GM21447 (cell line): ENCODE measurements around the gene CR1.
A peak's percentile ranks its signal among the peaks of the same experiment; 100 is the strongest.
"Not testable (repeated sequence)": the region's sequence is repeated elsewhere in the genome, so short reads cannot be mapped to it uniquely, and the experiment has no call there.

Experiments
- ATAC-seq: cut with Tn5 transposase; IDR thresholded peaks from one replicate; pipeline ENCODE4 v1.9.1; 2021; ENCODE audit not compliant: unreplicated experiment

CR1 gene

DNA sequence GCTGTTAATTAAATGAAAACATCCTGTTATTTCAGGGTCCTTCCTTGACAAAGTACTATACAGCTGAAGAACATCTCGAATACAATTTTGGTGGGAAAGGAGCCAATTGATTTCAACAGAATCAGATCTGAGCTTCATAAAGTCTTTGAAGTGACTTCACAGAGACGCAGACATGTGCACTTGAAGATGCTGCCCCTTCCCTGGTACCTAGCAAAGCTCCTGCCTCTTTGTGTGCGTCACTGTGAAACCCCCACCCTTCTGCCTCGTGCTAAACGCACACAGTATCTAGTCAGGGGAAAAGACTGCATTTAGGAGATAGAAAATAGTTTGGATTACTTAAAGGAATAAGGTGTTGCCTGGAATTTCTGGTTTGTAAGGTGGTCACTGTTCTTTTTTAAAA lies 143.4 kb downstream of the CR1 start:
- not testable (repeated sequence) for ATAC-seq

DNA sequence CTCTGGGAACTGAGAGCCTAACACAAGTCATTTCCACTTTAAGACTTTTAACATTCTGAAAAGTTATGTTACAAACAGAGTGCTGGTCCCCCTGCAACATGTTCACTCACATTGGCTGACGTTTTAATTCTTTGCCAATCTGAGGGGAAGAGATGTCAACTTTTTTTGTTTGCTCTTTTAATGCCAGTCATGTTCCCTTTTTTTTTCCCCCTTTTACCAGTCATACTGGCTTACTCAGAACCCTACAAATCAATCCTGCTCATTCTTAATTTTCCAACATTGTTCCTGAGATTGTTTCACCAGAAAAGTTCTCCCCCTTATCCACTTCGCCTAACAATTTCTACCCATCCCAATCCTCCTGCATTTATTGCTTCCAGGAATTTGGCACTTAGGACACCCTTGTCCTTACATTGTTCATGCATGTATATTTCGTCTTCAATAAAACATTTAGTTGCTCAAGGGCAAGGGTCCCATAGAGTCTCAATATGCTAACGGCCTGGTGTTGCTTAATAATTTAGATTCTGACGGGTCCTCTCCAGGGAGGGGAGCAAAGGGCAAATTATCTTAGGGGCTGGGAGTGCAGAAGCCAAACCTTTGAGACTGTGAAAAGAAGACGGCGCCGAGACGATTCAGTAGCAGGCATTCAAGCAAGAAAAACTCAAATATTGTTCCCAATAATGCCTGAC lies 148.4 kb downstream of the CR1 start:
- no peak for ATAC-seq

DNA sequence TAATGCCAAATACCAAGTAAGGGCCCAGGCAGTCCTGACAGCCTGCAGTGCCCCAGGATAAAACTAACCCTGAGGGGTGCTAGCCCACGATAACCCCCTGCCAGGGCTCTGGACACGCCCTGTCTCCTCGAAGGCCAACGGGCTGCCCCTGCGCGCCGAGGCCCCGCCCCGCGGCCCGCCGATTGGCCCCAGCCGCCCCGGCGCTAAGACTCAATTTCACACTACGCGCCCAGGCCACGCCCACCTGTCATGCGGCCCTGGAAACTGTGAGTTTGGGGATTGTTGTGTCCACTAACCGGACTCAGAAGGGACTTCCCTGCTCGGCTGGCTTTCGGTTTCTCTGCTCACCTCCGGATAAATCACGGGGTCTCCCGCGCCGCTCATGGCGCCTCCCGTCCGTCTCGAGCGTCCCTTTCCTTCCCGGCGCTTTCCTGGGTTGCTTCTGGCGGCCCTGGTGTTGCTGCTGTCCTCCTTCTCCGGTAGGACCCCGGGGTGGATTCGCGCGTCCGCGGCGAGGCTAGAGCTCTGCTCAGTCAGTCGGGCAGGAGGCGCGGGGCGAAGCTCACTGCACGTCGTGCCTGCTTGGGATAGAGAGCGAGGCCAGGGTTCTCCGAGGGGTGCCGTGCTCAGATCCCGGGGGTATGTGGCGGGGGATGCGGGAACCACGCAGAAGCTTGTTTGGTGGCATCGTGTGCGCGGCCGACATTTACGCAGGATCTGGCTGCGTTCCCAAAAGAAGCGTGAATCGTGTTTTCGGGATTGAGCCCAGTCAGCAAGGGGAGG lies 149.1 kb downstream of the CR1 start, which contains the start of gene CR1L:
Gene CR1L (plus strand): TSS at position 282 of the 783 bp plus-strand sequence. CDS start 101 bp downstream, at position 383.
- peak; percentile 85 for ATAC-seq

DNA sequence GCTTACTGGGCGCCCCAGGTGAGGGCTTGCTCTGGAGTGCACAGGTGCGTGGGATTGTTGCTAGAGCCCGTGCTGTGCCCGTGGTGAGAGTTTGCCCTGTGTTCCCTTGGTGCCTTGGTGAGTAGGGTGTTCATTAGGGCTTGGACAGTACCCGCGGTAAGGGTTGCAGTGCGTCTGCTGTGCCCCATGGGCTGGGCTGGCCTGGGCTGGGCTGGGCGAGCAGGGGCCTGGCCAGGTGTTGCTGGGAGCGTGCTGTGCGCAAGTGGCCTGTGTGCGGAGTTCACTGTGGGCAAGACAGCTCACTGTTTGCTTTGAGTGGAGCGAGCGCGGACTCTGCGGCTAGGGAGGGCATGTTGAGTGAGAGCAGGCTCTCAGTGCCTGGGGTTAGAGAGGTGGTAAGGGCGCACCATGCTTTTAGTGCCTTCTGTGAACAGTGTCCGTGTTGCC lies 149.7 kb downstream of the CR1 start:
- no peak for ATAC-seq

DNA sequence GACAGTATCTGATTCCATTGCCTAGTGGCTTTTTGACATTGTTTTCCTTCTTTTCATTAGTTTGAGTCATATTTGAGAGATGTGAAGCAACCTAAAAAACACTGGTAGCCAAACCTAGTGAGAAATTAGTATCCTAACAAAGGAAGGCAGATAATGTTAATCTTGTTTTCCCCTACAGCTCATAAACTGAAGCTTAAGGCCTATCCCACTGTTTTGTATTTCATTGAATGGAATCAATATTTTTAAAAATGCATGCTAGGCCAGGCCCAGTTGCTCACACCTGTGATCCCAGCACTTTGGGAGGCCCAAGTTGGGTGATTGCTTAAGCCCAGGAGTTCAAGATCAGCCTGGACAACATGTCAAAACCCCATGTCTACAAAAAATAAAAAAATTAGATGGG lies 150.2 kb downstream of the CR1 start:
- ATAC-seq, result no peak

DNA sequence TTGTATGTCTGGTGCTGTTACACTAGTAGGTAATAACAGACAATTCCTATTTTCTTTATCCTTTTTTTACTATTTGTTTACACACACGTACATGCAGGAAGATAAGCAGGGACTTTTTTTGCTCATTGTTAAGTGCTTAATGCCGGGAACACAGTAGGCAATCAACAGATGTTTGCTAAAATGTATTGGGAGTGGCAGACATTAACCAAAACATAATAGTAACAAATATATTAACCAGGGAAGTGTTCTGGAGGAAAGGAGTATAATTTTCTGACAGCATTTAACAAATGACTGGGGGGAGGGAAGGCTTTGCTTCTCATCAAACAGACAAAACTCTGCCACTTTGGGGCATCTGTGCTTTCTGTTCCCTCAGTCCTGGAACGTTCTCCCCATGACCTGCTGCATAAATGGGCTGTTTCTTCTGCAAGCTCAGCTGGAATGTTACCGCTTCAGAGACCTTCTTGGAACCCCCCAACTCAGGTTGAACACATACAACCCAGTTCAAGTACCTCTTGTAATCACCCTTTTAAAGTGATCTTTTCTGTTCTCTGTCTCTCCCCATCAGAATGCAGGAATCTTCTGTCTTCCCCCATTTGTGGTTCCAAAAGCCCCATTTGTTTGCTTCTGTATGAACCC lies 151.1 kb downstream of the CR1 start:
- ATAC-seq, result no peak

DNA sequence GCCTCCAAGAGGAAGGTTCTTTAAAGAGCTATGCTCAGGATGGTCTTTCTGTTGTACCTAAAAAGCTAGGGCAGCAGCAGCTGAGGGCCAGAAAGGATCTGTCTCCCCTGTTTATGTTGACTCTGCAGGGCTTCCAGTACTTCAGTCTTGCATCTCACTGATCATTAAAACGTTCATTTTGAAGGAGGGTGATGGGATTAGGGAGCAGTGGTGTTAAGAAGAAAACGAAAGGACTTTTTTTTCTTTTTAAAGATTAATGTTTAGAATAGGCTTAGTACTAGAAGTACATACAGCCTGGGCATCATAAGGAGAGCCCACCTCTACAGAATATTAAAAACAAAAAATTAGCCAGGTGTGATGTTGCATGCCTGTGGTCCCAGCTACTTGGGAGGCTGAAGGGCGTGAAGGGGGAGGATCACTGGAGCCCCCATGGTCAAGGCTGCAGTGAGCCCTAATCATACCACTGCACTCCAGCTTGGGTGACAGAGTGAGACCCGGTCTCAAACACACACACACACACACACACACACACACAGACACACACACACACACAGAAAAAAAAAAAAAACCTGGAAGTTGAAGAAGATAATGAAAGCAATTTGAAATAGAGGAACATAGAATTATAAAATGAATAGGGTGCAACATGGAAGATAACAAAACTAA lies 151.8 kb downstream of the CR1 start:
- no peak for ATAC-seq

DNA sequence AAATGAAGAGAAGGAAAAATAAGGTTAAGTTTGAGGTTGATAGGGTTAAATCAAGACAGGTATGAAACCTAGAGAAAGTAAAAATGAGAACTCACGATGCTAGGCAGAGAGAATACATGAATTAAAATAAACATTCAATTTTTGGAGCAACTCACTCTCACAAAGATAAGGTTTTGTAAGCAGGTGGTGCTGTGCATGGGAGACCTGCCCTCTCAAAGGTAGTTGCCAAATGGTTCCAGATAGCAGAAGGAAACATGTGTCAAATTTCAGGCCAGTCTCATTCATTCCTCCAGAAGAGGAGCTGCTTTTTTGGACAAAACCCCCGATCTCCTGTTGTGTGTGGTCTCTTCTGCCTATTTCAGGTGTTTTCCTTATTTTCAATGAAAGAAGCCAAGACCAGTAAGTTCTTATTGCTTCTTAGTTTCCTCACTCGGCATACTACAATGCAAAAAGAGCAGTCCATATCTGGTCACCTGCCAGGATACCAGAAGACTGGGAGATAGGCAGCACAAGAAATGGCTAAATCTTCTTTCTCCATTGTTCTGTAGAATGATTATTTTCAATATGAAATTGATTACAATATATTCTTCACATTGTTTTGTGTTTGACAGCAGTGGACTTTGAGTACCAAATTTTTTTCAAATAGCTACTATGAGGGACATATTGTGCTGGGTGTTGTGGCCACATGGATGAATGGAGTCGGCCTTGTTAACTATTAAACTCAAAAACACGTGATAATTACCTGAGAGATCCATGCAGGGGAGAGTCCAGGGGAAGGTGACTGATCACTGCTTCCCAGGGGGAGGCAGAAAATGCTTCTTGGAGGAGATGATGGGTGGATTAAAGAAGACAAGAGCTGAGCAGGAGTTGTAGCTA lies 152.6 kb downstream of the CR1 start:
- ATAC-seq, result no peak

DNA sequence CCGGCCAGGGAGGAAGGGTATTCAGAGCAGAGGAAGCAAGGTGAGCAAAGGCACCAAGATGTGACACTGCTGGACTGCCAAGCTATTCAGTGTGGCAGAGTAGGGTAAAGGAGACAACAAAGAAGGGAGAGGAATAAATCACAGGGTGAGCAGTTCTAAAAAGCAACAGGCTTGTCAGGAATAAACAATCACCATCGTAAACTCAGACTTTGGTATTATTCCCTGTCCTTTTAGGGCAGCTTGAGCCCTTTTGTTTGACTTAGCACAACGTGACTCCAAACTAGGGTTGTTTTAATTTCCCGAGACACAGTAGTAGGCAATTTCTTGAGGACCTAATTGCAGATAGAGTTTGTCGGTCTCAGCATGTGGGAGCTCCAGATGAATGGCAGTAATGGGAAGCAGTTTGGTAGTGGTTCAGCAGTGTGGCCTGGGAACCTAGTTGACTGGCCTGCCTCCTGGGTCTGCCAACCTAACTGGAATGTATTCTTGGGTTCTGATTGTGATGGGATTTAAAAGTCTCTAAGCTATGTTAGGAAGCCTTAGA lies 153.3 kb downstream of the CR1 start:
- no peak for ATAC-seq

DNA sequence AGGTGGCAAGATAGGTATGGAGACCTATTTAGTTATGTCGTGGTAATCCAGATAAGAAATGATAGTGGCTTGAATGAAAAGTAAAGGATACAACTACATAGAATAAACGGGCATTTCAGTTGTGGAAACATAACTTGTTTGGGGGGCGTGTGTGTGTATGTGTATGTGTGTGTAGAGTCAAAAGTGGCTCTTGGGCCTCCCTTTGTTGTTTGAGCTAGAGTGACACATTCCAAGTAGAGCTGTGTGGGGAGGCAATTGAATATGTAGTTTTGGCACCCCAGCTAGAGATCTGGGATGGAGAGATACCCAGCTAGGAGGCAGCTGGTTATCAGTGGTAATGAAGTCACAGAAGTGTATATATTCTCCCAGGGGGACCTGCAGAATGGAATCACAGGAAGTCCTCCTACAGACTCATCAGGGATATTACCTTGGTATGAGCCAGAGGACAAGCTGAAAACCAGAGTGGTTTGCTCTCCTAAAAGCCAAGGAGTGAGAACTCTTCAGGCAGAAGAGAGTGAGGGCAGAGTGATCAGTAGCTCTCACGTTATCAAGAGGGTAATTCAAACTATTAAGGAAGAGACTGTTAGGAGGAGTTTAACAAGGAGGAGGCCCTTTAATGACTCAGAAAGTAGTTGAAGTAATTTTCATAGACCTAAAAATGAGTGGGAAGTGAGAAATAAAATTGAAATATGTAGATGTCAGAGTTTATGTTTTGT lies 154.1 kb downstream of the CR1 start:
- no peak for ATAC-seq

DNA sequence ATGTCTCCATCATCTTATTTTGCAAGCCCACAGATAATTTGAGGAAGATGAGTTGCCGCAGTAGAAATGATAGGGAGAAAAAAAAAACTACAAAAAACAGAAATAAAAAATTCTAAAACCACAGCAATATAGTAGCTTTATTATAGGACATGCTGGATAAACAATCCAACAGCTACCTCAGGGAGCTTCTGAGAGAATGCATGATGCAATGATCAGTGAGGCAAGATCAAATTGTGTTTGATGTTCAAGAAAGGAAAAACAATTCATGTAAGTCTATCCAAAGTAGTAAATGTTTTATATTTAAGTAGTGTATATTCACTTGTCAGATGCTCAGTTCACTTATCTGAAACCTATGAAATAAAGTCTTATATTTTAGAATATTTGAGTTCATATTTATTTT lies 155.6 kb downstream of the CR1 start:
- no peak for ATAC-seq

DNA sequence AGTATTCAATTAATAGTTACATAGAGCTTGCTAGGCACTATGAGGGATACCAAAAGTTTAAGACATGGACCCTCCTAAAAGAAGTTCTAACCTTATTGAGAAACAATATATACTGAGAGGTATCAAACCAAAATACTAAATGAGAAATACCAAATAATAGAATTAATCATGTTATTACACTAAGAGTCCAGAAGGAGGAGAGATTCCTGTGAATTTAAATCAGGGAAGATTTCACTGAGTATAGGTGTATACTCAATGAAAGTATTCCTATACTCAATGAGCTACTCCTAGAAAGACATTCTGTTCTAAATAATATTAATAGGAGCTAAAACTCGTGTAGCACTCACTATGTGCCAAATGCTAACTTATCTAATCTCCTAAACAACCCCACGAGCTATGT lies 158.4 kb downstream of the CR1 start:
- ATAC-seq, result no peak

DNA sequence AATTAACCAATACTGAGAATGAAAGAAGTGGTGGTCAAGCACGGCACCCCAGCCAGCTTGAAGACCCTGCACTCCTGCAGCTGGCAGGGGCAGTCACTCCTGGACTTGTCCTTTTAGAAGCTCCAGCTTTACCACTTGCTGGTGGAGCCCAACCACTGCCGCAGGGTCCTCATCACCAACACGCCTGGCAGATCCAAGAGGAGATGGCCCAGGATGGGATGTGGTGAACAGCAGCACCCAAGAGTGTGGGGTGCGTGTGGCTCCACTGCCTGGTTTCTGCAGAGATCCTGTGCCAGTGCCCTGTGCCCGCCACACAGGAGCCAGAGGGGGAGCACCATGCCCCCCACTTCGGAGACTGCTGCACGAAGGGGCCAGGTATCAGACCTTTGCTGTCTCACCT lies 162.5 kb downstream of the CR1 start:
- no peak for ATAC-seq

DNA sequence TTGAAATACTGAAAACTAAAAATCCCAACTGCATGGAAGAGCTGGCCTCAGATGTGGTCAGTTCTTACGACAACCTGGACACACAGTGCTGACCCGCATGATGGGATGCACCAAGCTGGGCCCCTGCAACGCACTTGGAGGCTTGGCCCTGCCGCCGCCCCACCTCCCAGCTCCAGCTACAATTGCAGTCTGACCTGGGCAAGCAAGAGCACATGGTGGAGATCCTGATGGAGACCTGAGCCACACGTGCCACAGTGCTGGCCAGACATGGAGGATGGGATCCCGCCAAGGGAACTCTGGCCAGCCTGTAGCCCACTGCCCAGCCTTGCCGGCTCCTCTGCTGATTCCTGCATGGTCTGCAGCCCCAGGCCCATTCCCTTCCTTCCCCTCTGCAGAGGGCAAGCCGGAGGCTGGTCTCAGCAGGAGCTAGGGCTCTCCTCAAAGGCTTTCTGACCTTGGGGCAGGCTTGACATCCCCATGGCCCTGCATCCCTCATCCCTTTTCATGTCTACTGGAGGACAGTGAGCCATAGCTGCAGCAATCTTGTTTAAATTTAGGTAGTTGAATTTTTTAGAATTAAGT lies 163.0 kb downstream of the CR1 start:
- no peak for ATAC-seq

DNA sequence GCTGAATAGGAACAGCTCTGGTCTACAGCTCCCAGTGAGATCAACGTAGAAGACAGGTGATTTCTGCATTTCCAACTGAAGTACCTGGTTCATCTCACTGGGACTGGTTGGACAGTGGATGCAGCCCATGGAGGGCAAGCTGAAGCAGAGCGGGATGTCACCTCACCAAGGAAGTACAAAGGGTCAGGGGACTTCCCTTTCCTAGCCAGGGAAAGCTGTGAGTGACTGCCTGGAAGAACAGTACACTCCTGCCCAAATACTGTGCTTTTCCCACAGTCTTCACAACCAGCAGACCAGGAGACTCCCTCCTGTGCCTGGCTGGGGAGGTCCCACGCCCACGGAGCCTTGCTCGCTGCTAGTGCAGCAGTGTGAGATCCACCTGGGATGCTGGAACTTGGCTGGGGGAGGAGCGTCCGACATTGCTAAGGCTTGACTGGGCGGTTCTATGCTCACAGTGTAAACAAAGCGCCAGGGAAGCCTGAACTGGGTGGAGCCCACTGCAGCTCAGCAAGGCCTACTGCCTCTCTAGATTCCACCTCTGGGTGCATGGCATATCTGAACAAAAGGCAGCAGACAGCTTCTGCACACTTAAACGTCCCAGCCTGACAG lies 163.7 kb downstream of the CR1 start:
- no peak for ATAC-seq

DNA sequence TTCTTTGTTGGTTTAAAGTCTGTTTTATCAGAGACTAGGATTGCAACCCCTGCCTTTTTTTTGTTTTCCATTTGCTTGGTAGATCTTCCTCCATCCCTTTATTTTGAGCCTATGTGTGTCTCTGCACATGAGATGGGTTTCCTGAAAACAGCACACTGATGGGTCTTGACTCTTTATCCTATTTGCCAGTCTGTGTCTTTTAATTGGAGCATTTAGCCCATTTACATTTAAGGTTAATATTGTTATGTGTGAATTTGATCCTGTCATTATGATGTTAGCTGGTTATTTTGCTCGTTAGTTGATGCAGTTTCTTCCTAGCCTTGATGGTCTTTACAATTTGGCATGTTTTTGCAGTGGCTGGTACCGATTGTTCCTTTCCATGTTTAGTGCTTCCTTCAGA lies 165.5 kb downstream of the CR1 start:
- ATAC-seq, result not testable (repeated sequence)

DNA sequence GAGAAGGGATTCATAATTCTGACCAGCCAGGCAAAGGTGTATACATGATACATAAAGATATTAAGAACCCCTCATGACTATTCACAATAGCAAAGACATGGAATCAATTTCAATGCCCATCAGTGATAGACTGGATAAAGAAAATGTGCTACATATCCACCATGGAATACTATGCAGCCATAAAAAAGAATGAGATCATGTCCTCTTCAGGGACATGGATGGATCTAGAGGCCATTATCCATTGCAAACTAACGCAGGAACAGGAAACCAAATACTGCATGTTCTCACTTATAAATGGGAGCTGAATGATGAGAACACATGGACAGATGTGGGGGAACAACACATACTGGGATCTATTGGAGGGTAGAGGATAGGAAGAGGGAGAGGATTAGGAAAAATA lies 170.4 kb downstream of the CR1 start:
- no peak for ATAC-seq

DNA sequence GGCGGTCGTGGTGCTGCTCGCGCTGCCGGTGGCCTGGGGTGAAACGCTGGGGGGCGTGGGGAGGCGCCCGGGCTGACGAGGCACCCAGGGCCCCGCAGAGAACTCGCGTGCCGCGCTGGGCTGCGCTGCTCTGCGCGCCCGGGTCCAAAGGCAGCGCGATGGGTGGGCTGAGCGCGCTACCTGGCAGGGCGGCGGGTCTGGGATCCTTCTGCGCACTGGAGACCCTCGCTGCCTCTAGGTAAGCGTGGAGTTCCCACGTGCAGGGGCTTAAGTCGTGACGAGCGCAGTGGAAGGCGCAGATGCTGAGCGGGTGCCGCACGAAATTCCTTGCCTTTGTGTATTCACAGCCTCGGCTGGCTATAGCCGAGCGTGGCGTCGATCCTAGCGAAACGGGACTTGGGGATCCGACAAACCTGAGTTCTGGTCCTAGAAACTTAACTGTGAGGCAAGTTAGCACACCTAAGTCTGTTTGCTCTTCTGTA lies 173.6 kb downstream of the CR1 start:
- no peak for ATAC-seq

DNA sequence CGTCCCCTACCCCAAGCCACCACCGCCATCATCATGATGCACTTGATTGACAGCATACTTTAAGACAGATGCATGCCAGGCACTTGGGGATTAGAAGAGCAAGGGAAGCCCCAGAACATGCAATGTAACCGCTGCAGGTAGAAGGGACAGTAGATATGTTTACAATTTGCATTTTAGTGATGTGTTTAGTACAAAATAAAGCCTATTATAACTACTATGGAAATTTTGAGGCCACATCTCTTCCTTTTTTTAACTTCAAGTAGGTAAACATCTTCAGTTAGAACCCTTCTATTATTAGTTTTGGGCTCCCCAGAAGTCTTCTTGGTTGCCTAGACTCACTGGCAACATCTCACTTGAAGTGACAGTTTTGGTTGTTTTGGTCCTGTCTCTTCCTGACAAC lies 174.2 kb downstream of the CR1 start:
- peak; percentile 64 for ATAC-seq
